ENCODE results near the gene FERMT2.
A peak's percentile ranks its signal among the peaks of the same experiment; 100 is the strongest.

FERMT2 gene, protein sequence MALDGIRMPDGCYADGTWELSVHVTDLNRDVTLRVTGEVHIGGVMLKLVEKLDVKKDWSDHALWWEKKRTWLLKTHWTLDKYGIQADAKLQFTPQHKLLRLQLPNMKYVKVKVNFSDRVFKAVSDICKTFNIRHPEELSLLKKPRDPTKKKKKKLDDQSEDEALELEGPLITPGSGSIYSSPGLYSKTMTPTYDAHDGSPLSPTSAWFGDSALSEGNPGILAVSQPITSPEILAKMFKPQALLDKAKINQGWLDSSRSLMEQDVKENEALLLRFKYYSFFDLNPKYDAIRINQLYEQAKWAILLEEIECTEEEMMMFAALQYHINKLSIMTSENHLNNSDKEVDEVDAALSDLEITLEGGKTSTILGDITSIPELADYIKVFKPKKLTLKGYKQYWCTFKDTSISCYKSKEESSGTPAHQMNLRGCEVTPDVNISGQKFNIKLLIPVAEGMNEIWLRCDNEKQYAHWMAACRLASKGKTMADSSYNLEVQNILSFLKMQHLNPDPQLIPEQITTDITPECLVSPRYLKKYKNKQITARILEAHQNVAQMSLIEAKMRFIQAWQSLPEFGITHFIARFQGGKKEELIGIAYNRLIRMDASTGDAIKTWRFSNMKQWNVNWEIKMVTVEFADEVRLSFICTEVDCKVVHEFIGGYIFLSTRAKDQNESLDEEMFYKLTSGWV

DNA sequence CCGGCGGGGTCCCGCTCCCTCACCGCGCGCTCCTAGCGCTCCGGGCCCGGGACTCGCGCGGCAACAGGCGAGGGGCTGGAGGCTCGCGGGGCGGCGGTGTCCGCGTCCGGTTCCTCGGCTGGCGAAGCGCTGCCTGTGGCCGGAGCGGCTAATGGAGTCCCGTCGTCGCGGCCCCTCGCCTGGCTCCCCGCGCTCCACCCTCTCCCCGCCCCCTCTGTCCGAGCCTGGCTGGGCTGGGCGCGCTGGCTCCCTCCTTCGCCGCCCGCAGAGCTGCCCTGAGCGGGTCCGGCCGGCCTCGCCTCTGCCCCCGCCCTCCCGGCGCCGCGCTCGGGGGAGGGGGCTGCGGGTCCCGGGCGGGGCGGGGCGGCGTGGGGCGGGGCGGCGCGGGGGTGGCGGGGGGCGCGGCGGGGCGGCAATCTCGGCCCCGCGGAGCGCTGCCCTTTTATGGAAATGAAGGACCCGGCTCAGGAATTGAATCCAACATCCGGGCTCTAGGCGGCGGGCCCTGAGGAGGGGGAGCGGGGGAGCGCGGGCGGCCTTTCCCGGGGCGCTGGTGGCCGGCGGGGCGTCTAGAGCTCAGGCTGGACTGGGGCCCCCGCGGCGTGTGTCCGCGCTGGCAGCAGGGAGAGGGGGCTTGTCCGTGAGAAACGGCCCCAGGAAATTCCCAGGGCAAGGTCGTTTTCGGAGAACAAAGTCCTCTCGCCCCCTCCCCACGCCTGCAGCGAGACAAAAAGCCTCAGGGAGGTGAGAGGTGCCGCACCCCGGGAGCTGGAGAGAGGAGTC, at the start of gene FERMT2:
FERMT2 (minus strand) TSS at position 153 of the 783 bp plus-strand sequence. CDS start 482 bp downstream, outside the sequence.
- Mint-ChIP-seq H3K4me3 (peak within 1 kb of the TSS; percentile 82 to 85), H3K27me3 (peaks cover 39 to 47% of the 10 kb centered on the region in 2 donors), H3K36me3 (no peaks in the 10 kb centered on the region), H3K27ac (peak within 1 kb of the TSS; percentile 51), H3K4me1 (peaks cover 16% of the 10 kb centered on the region in 2 donors), H3K9me3 (no peaks in the 10 kb centered on the region)
- ATAC-seq (replicated peaks) (peak; percentile 55 to 66), DNase-seq (no peak)

DNA sequence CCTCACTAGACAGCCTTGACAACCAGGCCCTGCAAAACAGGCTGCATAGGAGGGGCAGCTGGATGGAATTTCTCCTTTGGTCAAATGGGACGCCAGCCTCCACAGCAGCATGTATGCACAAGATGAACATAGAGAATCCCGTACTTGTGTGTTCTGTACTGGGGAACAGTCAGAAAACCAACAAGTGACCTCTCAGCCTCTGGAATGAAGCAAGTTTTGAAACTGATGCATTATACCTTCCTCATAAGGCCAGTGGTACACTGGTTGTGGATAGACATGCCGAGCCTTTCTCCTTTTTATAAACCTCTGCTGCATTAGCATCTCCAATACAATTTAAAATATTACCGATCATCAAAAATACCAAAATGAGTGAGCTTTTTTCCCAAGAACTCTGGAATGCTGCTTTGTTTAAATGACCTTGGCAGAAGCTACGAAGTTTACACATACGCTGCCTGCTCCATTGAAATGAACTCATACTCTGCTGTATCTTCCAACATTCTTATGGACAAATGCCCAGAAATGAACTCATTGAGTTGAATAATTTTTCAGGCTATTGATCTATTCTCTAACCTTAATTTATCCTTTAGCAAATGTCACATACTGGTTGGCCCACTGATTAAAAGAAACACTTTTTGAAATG, 47.6 kb upstream of the FERMT2 start:
- ATAC-seq (replicated peaks), result no peak
- DNase-seq, result no peak
- Mint-ChIP-seq H3K36me3 (no peaks in the 10 kb centered on the region), H3K27ac (no peak overlapping the region), H3K4me1 (no peaks in the 10 kb centered on the region), H3K4me3 (no peak overlapping the region), H3K9me3 (no peaks in the 10 kb centered on the region), H3K27me3 (peaks cover 0 to 6% of the 10 kb centered on the region in 2 donors)

DNA sequence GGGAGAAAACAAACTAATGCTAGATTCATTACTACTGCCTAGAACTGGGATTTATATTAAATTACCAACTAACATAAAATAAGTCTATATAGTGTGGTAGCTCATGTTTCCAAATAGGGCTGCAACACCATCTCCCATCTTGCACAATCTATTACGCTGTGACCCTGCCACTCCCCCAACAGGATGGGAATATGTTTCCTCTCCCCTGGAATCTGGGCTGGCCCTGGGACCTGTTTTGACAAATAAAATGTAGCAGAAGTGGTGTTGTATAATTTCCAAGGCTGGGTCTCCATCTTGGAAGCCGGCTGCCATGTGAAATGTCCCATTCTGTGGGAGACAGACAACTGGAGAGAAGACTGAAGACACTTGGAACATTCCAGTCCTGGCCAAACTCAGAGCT, 45.6 kb upstream of the FERMT2 start:
- DNase-seq (no peak), ATAC-seq (replicated peaks) (no peak)
- no peak overlapping the region for H3K4me3 Mint-ChIP-seq
- H3K9me3 Mint-ChIP-seq, result no peaks in the 10 kb centered on the region
- no peaks in the 10 kb centered on the region for H3K4me1 Mint-ChIP-seq
- H3K27me3 Mint-ChIP-seq, result peaks cover 4 to 6% of the 10 kb centered on the region in 2 donors
- H3K27ac Mint-ChIP-seq, result no peak overlapping the region
- H3K36me3 Mint-ChIP-seq, result no peaks in the 10 kb centered on the region

DNA sequence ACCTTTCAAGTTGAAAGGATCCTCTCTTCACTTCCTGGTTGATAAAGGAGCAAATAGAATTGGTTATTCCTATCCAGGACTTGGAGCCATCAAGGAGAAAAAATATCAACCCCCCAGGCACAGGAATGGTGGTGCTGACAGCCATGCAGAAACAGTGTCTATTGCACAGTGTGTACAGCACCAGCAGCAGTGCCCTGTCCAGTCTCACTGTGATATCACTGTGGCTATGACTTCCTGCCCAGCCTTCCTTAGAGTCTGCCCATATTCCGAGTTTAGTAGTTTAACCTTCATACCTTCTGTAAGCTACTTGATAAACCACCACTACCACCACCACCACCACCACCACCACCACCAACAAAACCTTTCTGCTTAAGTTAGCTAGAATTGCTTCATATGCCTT, 45.1 kb upstream of the FERMT2 start:
- ATAC-seq (replicated peaks), result no peak
- Mint-ChIP-seq H3K27ac (no peak overlapping the region), H3K27me3 (peaks cover 4 to 6% of the 10 kb centered on the region in 2 donors), H3K4me3 (no peak overlapping the region), H3K9me3 (no peaks in the 10 kb centered on the region), H3K4me1 (no peaks in the 10 kb centered on the region), H3K36me3 (no peaks in the 10 kb centered on the region)
- DNase-seq, result no peak

DNA sequence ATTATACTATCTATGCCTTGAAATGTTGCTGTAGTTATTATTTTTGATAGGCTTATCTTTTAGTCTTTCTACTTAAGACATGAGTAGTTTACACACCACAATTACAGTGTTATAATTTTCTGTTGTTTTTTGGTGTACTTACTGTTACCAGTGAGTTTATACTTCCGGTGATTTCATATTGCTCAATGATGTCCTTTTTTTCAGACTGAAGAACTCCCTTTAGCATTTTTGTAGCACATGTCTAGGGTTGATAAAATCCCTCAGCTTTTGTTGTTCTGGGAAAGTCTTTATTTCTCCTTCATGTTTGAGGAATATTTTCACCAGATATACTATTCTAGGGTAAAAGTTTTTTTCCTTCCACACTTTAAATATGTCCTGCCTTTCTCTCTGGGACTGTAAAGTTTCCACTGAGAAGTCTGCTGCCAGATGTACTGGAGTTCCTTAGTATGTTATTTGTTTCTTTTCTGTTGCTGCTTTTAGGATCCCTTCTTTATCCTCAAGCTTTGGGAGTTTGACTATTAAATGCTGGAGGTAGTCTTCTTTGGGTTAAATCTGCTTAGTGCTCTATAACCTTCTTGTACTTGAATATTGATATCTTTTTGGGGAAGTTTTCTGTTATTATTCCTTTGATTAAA, 41.5 kb upstream of the FERMT2 start:
- Mint-ChIP-seq H3K27me3 (peaks cover 4 to 6% of the 10 kb centered on the region in 2 donors), H3K27ac (no peak overlapping the region), H3K9me3 (no peaks in the 10 kb centered on the region), H3K4me3 (no peak overlapping the region), H3K4me1 (no peaks in the 10 kb centered on the region), H3K36me3 (no peaks in the 10 kb centered on the region)
- DNase-seq (no peak), ATAC-seq (replicated peaks) (no peak)

DNA sequence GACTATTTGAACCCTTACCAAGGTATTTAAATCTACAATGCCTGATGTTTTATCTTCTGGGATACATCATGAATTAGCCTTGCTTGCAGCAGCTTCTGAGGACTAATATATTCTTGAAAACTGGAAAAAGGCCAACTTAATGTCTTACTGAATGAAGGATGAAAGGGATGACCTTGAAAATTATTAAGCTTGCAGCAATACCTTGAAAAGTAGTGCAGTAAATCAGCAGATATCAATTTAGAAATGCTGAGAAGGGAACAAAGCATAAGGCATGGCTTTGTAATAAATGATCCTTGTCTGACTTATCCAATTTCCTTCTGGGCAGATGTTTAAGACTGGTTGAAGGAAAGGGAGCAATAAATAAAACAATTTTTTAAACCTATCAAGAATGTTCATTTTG, 37.3 kb upstream of the FERMT2 start:
- ATAC-seq (replicated peaks), result no peak
- no peak overlapping the region for H3K4me3 Mint-ChIP-seq
- no peak overlapping the region for H3K27ac Mint-ChIP-seq
- peaks cover 0 to 2% of the 10 kb centered on the region in 2 donors for H3K9me3 Mint-ChIP-seq
- peaks cover 0 to 3% of the 10 kb centered on the region in 2 donors for H3K27me3 Mint-ChIP-seq
- DNase-seq, result no peak
- no peaks in the 10 kb centered on the region for H3K4me1 Mint-ChIP-seq
- H3K36me3 Mint-ChIP-seq, result no peaks in the 10 kb centered on the region

DNA sequence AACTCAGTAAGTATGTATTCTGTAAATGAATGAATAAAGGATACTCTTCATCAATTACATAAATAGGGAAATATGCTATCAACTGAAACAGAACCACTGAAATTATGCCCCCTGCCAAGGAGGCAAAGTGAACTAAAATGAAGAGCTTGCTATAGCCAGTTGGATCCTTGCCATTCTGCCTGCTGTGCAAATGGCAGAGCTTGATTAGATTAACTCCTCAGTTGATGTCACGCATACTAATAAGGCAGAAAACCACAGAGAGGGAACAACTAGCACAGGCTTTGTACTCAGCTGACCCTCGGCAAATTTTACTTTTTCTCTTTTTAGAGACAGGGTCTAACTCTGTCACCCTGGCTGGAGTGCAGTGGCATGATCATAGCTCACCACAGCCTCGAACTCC, 36.7 kb upstream of the FERMT2 start:
- no peak overlapping the region for H3K4me3 Mint-ChIP-seq
- H3K9me3 Mint-ChIP-seq, result peaks cover 0 to 2% of the 10 kb centered on the region in 2 donors
- no peaks in the 10 kb centered on the region for H3K4me1 Mint-ChIP-seq
- no peaks in the 10 kb centered on the region for H3K27me3 Mint-ChIP-seq
- ATAC-seq (replicated peaks) (no peak), DNase-seq (no peak)
- H3K27ac Mint-ChIP-seq, result no peak overlapping the region
- no peaks in the 10 kb centered on the region for H3K36me3 Mint-ChIP-seq

DNA sequence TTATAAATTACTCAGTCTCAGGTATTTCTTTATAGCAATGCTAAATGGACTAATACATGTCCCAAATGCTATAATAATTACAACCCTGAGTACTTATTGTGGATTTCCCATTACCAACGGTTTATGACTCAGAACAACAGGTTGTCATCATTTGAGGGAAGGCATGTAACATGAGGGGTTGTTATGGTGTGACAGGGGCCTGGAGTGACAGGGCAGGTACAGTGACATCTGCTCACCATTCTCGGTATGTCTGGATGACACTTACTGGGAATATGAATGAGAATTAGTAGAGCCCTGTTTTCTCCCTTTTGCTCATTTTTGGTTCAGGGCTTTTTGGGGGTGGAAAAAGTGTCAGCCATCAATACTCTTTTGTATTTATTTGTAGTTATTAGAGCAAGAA, 36.2 kb upstream of the FERMT2 start:
- ATAC-seq (replicated peaks), result no peak
- Mint-ChIP-seq H3K4me3 (no peak overlapping the region), H3K4me1 (no peaks in the 10 kb centered on the region), H3K36me3 (no peaks in the 10 kb centered on the region), H3K27ac (no peak overlapping the region), H3K27me3 (no peaks in the 10 kb centered on the region), H3K9me3 (peaks cover 0 to 2% of the 10 kb centered on the region in 2 donors)
- no peak for DNase-seq

DNA sequence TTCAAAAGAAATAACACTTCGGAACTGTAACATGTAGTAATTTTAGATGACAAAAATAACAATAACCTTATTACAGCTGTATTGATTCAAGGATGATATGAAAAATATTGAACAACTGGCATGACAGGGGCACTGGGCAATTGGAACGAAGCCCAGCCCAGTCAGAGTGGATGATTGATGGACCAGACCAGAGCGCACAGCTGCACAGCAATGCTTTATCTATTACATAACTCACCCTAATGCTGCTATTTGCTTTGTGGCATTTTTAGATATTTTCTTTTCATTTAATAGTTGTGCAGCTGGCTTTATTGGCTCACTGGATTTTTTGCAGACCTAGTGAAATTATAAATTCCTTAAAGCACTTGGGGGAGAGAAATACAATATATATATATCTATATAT, 26.9 kb upstream of the FERMT2 start:
- Mint-ChIP-seq H3K27me3 (peaks cover 8 to 9% of the 10 kb centered on the region in 2 donors), H3K27ac (no peak overlapping the region), H3K9me3 (no peaks in the 10 kb centered on the region), H3K36me3 (no peaks in the 10 kb centered on the region), H3K4me3 (no peak overlapping the region), H3K4me1 (no peaks in the 10 kb centered on the region)
- ATAC-seq (replicated peaks), result no peak
- no peak for DNase-seq

DNA sequence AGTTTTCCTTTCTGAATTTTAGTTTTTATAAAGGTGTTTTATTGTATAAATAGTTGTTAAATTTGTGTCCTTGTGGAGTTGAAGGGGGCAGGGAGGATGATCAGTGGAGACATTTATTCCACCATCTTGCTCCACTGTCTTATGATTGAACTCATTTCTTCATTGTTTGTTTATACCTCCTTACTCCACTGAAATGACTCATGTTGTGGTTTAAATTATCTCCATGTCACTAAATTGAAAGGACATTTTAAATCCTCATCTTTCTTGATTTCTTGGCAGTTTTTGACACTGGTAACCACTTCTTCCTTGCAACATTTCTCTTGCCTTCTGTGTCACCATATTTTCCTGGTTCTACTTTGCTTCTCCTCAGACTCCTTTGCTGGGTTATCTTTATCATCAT, 23.6 kb upstream of the FERMT2 start:
- ATAC-seq (replicated peaks), result no peak
- H3K27ac Mint-ChIP-seq, result no peak overlapping the region
- peaks cover 2 to 5% of the 10 kb centered on the region in 2 donors for H3K36me3 Mint-ChIP-seq
- H3K4me3 Mint-ChIP-seq, result no peak overlapping the region
- H3K4me1 Mint-ChIP-seq, result no peaks in the 10 kb centered on the region
- peaks cover 8 to 12% of the 10 kb centered on the region in 2 donors for H3K9me3 Mint-ChIP-seq
- no peak for DNase-seq
- H3K27me3 Mint-ChIP-seq, result peaks cover 15 to 19% of the 10 kb centered on the region in 2 donors

DNA sequence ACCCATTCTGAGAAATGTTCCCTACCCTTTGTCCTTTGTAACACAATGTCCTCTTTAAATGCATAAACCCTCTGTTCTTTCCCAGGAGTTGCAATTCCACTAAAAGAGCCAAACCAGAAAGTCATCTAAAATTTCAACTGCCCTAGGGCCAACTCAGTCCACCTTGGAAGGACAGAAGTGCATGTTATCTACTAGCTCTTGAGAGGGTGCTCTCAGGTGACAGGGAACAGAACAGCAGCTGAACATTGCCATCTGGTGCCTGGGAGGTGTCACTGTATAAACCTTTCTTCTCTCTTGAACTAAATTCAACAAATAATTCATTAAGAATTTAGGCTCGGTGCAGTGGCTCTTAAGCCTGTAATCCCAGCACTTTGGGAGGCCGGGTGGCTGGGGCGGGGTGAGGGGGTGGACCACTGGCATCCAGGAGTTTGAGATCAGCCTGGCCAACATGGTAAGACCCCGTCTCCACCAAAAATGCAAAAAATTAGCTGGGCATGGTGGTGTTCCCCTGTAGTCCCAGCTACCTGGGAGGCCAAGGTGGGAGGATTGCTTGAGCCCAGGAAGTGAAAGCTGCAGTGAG, 10.3 kb upstream of the FERMT2 start:
- Mint-ChIP-seq H3K9me3 (no peaks in the 10 kb centered on the region), H3K27me3 (no peaks in the 10 kb centered on the region), H3K4me3 (no peak overlapping the region), H3K27ac (no peak overlapping the region), H3K4me1 (no peaks in the 10 kb centered on the region), H3K36me3 (no peaks in the 10 kb centered on the region)
- DNase-seq (no peak), ATAC-seq (replicated peaks) (peak; percentile 65 to 67)

DNA sequence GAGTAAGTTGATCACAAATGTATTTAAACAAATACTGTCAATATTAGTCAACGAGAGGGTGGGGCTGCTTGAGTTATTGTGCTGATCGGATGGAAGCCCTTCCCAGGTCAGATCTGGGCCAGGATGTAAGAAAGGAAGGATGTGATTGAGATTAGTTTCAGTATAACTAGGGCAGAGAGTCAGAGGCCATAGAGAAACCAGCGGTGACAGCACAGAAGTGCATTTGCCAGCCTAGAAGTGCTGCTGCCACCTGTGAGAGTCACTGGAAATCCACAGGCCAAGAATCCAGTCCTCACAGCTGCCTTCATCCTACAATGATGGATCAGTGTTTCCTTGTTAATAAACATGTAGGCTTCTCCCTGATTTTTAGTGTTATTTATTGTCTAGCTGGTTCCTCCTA, 9.8 kb upstream of the FERMT2 start:
- H3K36me3 Mint-ChIP-seq, result no peaks in the 10 kb centered on the region
- no peaks in the 10 kb centered on the region for H3K27me3 Mint-ChIP-seq
- ATAC-seq (replicated peaks), result no peak

DNA sequence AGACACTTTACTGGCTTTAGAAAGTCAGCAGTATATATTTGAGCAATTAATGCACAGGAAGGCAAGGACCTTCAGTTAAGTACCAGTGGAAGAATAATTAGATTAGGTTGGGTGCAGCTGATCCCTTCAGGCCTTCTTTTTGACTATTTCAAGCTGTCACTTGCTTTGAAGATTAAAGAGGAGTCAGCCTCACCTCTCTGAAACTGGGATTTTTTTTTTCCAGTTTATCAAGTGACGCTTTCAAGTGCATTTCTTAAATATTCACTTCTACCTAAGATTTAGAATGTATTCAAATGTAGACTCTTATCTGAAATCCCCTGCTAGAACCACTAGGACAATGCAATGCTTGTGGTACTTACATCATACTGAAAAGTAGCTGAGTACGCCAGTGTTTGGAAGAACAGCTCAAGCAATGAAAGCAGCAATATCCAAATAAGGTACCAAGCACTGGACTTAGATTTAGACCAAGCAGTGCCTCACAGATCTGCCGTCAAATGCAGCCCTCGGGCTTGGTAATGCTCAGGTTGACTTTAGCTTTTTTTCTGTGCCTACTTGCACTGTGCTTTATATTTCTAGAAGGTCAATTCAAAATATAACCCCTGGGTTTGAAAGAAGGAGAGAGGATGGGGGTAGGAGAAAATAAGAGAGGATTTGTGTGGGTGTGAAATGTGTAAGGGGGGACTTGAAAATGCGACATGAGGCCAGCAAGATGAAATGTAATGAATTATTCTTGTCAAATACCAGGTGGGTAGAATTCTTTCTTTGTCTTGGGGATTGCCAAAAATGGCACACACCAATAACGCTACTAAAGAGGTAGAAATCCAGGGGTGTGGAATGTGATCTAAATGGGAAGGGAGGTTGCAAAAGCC, 3.7 kb upstream of the FERMT2 start:
- H3K36me3 Mint-ChIP-seq, result no peaks in the 10 kb centered on the region
- H3K27me3 Mint-ChIP-seq, result peaks cover 21 to 24% of the 10 kb centered on the region in 2 donors
- H3K27ac Mint-ChIP-seq, result no peak overlapping the region
- H3K4me1 Mint-ChIP-seq, result peaks cover 9 to 12% of the 10 kb centered on the region in 2 donors
- no peak for DNase-seq
- no peak overlapping the region for H3K4me3 Mint-ChIP-seq
- no peaks in the 10 kb centered on the region for H3K9me3 Mint-ChIP-seq
- no peak for ATAC-seq (replicated peaks)

More for the DNA sequence above, 9.8 kb upstream of the FERMT2 start:
- no peaks in the 10 kb centered on the region for H3K4me1 Mint-ChIP-seq
- DNase-seq, result no peak
- H3K27ac Mint-ChIP-seq, result no peak overlapping the region
- H3K4me3 Mint-ChIP-seq, result no peak overlapping the region
- H3K9me3 Mint-ChIP-seq, result no peaks in the 10 kb centered on the region
